PC-3 (cell line): ENCODE results near the gene NCF4.
A peak's percentile ranks its signal among the peaks of the same experiment; 100 is the strongest.

ENCODE experiments used
- CTCF ChIP-seq: fragments of 300-600 bp; sonication (generic); conservative IDR thresholded peaks from 2 replicates; pipeline ENCODE4 v1.5.1; 2017; ENCODE audit warnings: antibody characterized with exemption, low read depth, mild to moderate bottlenecking, low read length
- EZH2 ChIP-seq: fragments of 300-600 bp; sonication (generic); IDR thresholded peaks from one replicate; pipeline ENCODE4 v1.6.1; 2017; ENCODE audit warnings: antibody characterized with exemption, mild to moderate bottlenecking, low read length; ENCODE audit not compliant: unreplicated experiment
- EZH2phosphoT487 ChIP-seq: fragments of 300-600 bp; sonication (generic); IDR thresholded peaks from 2 replicates; pipeline ENCODE4 v1.6.1; 2018; ENCODE audit warnings: mild to moderate bottlenecking, antibody characterized with exemption, low read length, borderline replicate concordance

GRCh38 chr22:36904260-36904880 is 43.6 kb downstream of the NCF4 start:
- peak; percentile 30; the same call in 1 of the 2 replicates for TF ChIP-seq CTCF
- no peak for TF ChIP-seq EZH2phosphoT487
- no peak for TF ChIP-seq EZH2
